ENCODE results near the gene FBXL20.

The FBXL20 gene

DNA sequence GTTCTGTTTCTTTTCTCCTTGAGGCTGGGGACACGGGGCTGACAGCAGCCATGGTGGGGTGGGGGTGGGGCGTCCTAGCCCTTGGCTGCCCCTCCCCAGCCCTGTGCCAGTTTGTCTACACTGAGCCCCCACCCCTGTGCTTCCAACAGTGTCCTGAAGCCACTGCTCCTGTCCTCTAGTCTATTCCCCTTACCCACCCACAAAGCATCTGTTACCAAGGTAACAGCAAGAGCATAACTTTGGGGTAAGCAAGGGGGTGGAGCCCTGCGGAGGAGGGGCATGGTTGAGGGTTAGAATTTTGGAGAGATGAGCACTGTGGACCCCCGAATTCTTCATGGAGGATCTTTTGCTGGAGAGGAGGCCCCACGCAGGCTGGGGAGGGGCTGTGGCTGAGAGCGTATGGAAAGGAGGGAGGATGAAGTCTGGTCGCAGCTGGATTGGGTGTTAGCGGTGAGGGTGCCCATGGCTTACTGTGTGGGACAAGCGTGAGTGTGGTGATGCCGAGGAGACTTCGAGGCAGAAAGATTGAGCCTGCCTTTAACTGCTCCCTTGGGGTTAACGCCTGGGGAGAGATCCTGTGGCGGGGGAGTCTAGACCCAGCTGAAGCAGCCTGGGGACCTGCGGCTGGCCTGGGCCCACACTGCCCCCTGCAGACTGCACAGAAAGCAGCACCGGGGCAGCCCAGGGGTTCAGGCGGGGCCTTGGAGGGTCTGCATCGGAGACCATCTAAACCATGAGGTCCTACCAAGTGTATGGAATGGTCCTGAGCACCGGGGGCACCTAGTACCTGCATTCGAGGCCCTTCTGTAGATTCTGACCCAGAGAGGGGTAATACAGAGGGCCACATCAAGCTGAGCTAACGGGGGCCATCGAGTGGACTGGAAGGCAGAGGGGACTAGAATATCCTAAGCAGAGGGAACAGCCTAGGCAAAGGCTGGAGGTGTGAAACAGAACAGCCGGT lies 169.6 kb downstream of the FBXL20 start (continued):
- TF ChIP-seq, protein P1, sequence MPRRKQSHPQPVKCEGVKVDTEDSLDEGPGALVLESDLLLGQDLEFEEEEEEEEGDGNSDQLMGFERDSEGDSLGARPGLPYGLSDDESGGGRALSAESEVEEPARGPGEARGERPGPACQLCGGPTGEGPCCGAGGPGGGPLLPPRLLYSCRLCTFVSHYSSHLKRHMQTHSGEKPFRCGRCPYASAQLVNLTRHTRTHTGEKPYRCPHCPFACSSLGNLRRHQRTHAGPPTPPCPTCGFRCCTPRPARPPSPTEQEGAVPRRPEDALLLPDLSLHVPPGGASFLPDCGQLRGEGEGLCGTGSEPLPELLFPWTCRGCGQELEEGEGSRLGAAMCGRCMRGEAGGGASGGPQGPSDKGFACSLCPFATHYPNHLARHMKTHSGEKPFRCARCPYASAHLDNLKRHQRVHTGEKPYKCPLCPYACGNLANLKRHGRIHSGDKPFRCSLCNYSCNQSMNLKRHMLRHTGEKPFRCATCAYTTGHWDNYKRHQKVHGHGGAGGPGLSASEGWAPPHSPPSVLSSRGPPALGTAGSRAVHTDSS (tag by site-specific recombination; IDR thresholded peaks at IDR 0.05), result no peak
- TF ChIP-seq MYNN (tag by site-specific recombination; IDR thresholded peaks at IDR 0.05; ENCODE audit: borderline replicate concordance) (no peak), ZBTB48 (tag by site-specific recombination; IDR thresholded peaks at IDR 0.05) (peak; percentile 88), GLIS1 (tag by site-specific recombination; IDR thresholded peaks at IDR 0.05) (peak; percentile 96), ZBTB8A (tag by site-specific recombination; IDR thresholded peaks at IDR 0.05) (no peak), SP2 (tag by site-specific recombination; IDR thresholded peaks at IDR 0.05) (peak; percentile 36; the same call in 1 of the 2 replicates), KLF16 (tag by site-specific recombination; IDR thresholded peaks at IDR 0.05) (peak; percentile 64; the same call in 1 of the 2 replicates), ZNF521 (tag by site-specific recombination; IDR thresholded peaks at IDR 0.05) (no peak), SETDB1 (IDR thresholded peaks at IDR 0.05; ENCODE audit: insufficient read length, low read length) (no peak), ZNF610 (tag by site-specific recombination; IDR thresholded peaks at IDR 0.05; ENCODE audit: borderline replicate concordance) (no peak), ZNF311 (tag by site-specific recombination; IDR thresholded peaks at IDR 0.05; ENCODE audit: borderline replicate concordance) (no peak), ZNF416 (tag by site-specific recombination; IDR thresholded peaks at IDR 0.05) (no peak), ZBTB7A (tag by site-specific recombination; IDR thresholded peaks at IDR 0.05; ENCODE audit: low read depth) (0 out of 2 replicates have a peak, but pooled peaks have one; percentile 75), ZNF37A (tag by site-specific recombination; IDR thresholded peaks at IDR 0.05) (no peak), ZNF843 (tag by site-specific recombination; IDR thresholded peaks at IDR 0.05) (no peak; the same call in 1 of the 2 replicates), ZNF140 (tag by site-specific recombination; IDR thresholded peaks at IDR 0.05) (no peak), ZNF174 (tag by site-specific recombination; IDR thresholded peaks at IDR 0.05) (no peak), KLF10 (tag by site-specific recombination; IDR thresholded peaks at IDR 0.05) (no peak), ZNF629 (tag by site-specific recombination; IDR thresholded peaks at IDR 0.05) (peak; percentile 49; the same call in 1 of the 2 replicates), ZNF785 (tag by site-specific recombination; IDR thresholded peaks at IDR 0.05) (no peak)
- TF ChIP-seq, protein P2, sequence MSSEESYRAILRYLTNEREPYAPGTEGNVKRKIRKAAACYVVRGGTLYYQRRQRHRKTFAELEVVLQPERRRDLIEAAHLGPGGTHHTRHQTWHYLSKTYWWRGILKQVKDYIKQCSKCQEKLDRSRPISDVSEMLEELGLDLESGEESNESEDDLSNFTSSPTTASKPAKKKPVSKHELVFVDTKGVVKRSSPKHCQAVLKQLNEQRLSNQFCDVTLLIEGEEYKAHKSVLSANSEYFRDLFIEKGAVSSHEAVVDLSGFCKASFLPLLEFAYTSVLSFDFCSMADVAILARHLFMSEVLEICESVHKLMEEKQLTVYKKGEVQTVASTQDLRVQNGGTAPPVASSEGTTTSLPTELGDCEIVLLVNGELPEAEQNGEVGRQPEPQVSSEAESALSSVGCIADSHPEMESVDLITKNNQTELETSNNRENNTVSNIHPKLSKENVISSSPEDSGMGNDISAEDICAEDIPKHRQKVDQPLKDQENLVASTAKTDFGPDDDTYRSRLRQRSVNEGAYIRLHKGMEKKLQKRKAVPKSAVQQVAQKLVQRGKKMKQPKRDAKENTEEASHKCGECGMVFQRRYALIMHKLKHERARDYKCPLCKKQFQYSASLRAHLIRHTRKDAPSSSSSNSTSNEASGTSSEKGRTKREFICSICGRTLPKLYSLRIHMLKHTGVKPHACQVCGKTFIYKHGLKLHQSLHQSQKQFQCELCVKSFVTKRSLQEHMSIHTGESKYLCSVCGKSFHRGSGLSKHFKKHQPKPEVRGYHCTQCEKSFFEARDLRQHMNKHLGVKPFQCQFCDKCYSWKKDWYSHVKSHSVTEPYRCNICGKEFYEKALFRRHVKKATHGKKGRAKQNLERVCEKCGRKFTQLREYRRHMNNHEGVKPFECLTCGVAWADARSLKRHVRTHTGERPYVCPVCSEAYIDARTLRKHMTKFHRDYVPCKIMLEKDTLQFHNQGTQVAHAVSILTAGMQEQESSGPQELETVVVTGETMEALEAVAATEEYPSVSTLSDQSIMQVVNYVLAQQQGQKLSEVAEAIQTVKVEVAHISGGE (tag by site-specific recombination; conservative IDR thresholded peaks at IDR 0.05; ENCODE audit: low read depth), result no peak
- TF ChIP-seq, protein P3, sequence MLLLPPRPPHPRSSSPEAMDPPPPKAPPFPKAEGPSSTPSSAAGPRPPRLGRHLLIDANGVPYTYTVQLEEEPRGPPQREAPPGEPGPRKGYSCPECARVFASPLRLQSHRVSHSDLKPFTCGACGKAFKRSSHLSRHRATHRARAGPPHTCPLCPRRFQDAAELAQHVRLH (tag by site-specific recombination; IDR thresholded peaks at IDR 0.05), result no peak
- TF ChIP-seq, protein P4, sequence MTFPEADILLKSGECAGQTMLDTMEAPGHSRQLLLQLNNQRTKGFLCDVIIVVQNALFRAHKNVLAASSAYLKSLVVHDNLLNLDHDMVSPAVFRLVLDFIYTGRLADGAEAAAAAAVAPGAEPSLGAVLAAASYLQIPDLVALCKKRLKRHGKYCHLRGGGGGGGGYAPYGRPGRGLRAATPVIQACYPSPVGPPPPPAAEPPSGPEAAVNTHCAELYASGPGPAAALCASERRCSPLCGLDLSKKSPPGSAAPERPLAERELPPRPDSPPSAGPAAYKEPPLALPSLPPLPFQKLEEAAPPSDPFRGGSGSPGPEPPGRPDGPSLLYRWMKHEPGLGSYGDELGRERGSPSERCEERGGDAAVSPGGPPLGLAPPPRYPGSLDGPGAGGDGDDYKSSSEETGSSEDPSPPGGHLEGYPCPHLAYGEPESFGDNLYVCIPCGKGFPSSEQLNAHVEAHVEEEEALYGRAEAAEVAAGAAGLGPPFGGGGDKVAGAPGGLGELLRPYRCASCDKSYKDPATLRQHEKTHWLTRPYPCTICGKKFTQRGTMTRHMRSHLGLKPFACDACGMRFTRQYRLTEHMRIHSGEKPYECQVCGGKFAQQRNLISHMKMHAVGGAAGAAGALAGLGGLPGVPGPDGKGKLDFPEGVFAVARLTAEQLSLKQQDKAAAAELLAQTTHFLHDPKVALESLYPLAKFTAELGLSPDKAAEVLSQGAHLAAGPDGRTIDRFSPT (tag by site-specific recombination; IDR thresholded peaks at IDR 0.05), result no peak
- TF ChIP-seq, protein P5, sequence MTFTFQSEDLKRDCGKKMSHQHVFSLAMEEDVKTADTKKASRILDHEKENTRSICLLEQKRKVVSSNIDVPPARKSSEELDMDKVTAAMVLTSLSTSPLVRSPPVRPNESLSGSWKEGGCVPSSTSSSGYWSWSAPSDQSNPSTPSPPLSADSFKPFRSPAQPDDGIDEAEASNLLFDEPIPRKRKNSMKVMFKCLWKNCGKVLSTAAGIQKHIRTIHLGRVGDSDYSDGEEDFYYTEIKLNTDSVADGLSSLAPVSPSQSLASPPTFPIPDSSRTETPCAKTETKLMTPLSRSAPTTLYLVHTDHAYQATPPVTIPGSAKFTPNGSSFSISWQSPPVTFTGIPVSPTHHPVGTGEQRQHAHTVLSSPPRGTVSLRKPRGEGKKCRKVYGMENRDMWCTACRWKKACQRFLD (tag by site-specific recombination; IDR thresholded peaks at IDR 0.05), result no peak
- TF ChIP-seq, protein P6, sequence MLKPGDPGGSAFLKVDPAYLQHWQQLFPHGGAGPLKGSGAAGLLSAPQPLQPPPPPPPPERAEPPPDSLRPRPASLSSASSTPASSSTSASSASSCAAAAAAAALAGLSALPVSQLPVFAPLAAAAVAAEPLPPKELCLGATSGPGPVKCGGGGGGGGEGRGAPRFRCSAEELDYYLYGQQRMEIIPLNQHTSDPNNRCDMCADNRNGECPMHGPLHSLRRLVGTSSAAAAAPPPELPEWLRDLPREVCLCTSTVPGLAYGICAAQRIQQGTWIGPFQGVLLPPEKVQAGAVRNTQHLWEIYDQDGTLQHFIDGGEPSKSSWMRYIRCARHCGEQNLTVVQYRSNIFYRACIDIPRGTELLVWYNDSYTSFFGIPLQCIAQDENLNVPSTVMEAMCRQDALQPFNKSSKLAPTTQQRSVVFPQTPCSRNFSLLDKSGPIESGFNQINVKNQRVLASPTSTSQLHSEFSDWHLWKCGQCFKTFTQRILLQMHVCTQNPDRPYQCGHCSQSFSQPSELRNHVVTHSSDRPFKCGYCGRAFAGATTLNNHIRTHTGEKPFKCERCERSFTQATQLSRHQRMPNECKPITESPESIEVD (tag by site-specific recombination; IDR thresholded peaks at IDR 0.05), result no peak
- TF ChIP-seq, protein P7, sequence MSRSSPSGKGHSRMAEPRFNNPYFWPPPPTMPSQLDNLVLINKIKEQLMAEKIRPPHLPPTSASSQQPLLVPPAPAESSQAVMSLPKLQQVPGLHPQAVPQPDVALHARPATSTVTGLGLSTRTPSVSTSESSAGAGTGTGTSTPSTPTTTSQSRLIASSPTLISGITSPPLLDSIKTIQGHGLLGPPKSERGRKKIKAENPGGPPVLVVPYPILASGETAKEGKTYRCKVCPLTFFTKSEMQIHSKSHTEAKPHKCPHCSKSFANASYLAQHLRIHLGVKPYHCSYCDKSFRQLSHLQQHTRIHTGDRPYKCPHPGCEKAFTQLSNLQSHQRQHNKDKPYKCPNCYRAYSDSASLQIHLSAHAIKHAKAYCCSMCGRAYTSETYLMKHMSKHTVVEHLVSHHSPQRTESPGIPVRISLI (tag by site-specific recombination; IDR thresholded peaks at IDR 0.05), result no peak

Data from HEK293 (cell line).